ENCODE measurements around the gene CCDC137. TPM values are rescaled to one million over a fixed set of nuclear protein-coding genes. Genes with fewer than 3 reads are reported as not detected.

The CCDC137 gene
- polyA plus RNA-seq, 5 donors = 13.8 to 19.4 (median 14.0) TPM

DNA sequence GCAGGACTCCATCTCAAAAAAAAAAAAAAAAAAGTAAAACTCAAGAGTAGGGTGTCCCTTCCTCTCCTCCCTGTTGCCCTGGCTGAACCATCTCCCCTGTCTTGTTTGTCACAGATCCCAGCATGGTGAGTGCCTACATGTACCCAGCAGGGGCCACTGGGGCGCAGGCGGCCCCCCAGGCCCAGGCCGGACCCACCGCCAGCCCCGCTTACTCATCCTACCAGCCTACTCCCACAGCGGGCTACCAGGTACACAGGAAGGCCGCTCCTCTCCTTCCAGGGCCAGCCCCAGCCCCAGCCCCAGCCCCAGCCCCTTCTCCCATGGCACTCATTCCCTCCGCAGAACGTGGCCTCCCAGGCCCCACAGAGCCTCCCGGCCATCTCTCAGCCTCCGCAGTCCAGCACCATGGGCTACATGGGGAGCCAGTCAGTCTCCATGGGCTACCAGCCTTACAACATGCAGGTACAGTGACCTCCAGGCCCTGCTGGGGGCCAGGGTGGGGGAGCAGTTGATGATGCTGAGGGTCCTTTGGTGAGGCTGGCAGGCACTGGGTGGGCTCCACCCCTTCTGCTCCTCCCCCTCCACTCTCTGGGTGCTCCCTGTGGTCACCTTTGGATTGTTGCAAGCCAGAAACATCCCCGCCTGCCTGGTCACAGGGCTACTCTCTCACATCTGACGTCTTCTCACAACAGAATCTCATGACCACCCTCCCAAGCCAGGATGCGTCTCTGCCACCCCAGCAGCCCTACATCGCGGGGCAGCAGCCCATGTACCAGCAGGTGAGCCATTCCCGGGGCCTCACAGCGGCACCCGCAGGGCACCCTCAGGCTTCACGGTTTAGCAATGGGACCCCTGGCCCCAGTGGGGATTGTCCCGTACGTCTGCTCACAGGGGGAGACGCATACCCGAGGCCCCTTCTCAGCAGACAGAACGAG, 34.1 kb downstream of the CCDC137 start:
- no peak for DNase-seq

DNA sequence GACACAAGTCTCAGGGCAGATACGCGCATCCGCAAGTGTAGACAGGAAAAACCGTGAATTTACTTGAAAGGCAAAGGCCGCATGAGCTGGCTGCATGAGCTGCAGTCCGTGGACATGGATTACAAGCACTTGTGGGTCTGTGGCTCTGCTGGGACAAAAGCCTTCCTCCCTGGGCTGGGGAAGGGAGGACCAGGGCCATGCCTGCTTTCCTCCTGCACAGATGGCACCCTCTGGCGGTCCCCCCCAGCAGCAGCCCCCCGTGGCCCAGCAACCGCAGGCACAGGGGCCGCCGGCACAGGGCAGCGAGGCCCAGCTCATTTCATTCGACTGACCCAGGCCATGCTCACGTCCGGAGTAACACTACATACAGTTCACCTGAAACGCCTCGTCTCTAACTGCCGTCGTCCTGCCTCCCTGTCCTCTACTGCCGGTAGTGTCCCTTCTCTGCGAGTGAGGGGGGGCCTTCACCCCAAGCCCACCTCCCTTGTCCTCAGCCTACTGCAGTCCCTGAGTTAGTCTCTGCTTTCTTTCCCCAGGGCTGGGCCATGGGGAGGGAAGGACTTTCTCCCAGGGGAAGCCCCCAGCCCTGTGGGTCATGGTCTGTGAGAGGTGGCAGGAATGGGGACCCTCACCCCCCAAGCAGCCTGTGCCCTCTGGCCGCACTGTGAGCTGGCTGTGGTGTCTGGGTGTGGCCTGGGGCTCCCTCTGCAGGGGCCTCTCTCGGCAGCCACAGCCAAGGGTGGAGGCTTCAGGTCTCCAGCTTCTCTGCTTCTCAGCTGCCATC, 34.9 kb downstream of the CCDC137 start:
- DNase-seq = no peak

DNA sequence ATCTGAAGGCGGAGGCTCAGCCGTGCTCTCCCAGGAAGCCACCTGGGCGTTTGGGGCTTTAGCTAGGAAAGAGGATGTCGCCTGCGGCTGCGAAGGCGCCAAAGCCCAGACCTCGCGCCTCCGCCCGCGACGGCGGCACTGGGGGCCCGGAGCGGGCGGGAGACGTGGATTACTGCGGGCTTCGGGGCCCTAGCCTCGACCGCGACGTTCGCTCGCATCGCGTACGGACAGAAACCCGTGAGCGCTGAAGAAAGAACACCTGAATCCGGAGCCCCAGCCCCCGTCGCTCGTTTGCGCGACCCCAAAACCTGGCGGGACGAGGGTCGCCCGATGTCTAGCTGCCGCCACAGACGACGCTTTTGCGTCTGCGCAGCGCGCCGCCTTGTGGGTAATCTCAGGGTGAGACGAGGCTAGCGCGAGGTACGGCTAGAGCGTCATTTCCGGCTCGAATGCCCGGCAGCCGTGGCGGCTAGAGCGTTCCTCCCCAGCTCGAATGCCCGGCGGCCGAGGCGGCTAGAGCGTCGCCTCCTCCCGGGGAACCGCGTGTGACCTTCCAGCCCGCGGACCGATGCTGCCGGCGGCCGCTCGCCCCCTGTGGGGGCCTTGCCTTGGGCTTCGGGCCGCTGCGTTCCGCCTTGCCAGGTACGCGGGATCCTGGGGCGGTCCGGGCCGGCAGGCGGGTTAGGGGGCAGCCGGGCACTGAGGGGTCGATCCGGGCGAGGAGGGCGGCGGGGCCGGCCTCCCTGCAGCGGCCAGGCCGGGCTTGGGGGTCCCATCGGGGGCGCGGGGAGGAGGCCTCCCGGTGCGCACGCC, 36.6 kb downstream of the CCDC137 start, which contains the start of gene MRPL12:
Gene MRPL12, plus strand, starts transcription at position 434 of the 813 bp plus-strand sequence. Its CDS starts 135 bp downstream, at position 569.
- DNase-seq = peak; percentile 86 to 88

DNA sequence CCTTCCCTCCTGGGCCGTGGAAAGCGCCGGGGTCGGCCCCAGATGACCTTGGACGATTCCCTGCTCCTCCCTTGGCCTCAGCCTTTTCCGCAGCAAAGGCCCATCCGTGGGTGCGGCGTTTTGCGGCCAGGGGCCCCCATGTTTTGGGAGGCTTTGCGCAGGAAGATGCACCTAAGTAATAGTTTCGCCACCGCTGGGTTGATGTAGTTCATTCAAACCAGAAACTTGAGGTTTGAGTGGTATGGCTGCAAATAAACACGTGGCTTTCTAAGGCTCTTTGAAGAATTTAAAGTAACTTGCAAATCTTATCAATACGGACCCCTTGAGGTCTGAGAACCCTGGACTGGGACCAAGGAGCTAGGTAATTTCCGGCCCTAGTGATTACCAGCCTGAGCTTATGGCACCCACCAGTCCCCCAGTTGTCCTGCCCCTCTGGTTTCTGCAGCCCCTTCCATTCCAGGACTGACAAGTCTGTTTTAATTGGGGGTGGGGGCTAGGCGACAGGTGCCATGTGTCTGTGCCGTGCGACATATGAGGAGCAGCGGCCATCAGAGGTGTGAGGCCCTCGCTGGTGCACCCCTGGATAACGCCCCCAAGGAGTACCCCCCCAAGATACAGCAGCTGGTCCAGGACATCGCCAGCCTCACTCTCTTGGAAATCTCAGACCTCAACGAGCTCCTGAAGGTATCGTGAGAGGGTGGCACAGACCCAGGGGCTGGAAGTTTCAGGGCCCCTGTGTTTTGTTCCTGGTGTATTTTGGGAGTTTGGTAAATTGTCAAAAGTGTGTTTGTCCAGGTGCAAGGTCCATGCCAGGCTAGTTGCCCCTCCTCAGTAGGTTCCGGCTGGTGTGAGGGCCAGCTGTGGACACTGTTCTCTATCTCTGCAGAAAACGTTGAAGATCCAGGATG, 37.5 kb downstream of the CCDC137 start:
- DNase-seq = no peak

DNA sequence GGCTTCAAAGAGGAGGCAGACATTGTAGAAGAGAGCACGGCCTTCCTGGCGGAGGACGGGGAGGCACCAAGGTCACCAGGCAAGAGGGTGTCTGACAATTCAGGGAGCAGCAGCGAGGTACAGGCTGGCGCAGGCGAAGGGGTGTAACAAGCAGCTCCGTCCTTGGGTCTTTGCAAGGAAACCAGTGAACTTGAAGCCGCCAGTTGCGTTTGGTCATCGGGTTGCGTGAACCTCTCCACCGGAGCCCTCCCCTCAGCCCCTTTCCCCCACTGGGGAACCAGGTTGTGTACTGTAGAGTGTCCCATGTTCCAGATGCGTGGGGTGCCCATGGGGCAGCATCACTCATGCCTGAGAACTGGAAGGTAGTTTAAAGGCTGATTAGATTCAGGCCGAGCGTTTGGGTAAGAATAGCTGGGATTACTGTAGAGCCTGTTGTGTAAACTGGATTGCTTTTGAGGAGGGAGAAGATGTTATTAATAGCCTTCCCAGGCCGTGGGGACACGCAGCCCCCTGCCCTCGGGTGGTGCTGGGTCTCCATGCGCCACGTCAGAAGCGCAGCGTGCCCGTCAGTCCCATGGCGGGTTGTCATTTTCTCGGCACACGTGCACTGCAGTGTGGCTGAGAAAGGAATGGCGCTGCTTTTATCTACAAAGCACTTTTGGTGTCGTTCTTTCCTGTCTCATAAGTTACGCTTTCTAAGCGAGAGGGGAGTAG, 39.1 kb downstream of the CCDC137 start:
- no peak for DNase-seq

DNA sequence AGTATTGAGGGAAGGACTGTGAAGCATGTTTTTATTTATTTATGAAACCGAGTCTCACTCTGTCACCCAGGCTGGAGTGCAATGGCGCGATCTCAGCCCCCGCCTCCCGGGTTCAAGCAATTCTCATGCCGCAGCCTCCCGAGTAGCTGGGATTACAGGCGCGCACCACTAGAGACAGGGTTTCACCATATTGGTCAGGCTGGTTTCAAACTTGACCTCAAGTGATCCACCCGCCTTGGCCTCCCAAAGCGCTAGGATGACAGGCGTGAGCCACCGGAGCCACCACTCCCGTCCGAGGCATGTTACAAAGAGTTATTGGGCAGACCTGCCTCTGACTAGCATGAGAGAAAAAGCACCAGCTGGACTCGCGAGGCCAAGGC, 39.7 kb downstream of the CCDC137 start:
- no peak for DNase-seq

DNA sequence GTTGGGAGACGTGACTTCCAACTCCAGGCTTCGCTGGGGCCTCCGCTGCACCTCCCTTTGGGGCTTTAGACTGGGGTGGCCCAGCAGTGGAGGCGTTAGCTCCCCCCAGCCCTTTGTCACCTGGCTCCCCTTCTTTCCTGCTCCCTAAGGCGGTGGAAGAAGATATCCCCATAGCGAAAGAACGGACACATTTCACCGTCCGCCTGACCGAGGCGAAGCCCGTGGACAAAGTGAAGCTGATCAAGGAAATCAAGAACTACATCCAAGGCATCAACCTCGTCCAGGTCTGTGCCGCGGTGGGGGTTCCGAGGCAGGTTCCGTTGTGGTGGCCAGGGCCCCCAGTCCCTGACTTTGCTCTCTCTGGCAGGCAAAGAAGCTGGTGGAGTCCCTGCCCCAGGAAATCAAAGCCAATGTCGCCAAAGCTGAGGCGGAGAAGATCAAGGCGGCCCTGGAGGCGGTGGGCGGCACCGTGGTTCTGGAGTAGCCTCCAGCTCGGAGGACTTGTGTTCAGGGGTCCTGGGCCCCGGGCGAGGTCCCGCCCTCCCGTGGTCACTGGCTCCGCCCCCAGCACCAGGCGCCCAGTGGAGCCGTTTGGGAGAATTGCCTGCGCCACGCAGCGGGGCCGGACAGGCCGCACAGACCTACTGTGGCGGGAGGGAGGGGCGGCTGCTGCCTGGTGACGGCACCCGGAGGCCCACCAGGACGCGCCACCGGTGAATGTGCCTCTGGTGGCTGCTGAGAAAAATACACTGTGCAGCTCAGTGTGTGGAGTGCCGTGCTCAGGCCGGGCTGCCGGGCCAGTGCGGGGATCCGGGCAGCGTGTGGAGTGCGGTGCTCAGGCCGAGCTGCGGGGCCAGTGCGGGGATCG, 40.5 kb downstream of the CCDC137 start:
- DNase-seq = no peak

DNA sequence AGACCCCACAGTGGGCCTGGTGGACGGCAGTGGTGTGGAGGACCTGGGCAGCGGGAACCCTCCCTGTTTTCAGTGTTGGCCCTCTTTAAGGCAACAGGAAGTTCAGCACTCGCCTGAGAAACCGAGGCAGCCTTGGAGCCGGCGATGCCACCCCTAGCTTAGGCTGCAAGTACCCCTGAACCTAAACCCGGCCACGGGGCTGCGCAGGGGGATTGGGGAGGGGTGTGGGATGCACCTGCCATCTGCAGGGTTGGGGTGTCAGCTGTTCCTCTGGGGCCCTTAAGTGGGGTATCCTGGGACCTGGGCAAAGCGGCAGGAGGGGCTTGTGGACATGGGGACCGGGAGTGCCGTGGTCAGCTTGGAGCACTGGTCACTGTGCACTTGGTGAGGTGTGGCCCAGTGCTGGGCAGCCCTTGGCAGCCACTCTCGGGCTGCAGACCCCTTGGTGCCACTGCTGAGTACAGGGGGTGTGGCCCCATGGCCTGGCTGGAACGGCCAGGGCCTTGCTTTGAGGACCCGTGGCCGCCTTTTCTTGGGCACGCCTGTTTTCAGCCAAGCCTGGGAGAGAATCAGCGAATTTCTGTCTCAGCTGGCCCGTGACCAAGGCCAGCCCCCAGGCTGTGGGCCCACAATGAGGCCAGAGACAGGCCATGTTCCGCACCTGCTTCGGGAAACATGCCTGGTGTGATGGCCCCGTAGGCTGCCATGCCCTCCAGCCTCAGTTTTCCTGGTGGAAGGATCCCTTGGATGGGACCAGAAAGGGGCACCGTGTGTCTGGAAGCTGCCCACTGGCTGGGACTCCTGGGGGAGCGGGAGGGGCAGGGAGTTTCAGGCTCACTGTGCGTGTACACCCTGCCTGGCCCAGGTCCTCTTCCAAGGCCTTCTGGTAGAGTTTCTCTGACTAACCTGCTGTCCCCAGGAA, 41.4 kb downstream of the CCDC137 start:
- no peak for DNase-seq

DNA sequence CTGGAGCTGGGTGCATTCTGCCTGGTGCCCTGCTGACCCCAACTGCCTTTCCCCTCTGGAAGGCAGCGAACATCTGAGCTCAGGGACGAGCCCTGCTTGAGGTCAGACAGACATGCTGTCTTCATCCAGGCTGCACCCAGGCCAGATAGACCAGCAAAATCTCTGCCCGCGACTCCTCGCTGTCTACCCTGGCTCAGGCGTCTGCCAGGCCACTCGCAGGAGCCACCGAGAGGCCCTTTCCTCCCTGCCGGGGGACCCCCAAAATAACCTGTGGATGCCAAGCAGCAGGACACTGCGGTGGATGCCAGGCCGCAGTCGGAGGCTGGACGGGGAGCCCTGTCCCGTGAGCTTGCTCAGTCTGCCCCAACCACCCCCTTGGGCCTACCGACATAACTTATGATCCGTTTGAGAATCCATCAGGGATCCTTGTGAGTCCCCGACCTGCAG, 42.2 kb downstream of the CCDC137 start:
- no peak for DNase-seq

DNA sequence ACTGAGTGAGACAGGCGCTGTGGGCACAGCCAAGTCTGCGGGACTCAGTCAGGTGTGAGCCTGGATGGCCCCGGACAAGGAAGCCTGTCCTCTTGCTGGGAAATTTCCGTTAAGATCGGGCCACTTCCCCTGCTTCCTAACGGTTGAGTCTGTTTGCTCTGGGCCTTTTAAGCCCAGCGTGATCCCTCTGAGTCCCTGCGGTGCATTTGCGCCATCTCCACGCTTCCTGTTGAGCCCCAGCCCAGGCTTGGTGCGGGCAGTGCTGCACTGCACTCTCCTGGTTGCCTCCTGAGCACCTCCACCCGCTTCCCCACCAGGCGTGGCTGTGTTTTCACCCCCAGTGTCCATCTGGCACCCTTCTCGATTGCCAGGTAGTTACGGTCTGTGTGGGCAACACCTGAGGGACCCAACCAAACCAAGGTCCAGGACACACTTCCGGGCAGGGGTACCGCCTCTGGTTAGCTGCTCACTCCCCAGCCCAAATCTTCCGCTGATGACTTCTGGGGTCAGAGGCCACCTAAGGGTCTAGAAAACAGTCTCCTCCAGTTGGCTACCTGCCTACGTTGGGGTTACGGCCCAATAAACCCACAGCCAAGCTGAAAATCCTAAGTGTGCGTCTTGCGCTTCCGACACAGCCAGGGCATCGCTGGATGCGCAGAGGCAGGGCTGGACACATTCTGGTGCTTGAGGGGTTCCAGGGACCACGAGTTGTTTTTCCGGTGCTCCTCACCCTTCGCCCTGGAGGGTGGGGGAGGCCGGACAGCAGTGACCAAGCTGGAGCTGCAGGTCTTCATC, 44.2 kb downstream of the CCDC137 start:
- DNase-seq = no peak

DNA sequence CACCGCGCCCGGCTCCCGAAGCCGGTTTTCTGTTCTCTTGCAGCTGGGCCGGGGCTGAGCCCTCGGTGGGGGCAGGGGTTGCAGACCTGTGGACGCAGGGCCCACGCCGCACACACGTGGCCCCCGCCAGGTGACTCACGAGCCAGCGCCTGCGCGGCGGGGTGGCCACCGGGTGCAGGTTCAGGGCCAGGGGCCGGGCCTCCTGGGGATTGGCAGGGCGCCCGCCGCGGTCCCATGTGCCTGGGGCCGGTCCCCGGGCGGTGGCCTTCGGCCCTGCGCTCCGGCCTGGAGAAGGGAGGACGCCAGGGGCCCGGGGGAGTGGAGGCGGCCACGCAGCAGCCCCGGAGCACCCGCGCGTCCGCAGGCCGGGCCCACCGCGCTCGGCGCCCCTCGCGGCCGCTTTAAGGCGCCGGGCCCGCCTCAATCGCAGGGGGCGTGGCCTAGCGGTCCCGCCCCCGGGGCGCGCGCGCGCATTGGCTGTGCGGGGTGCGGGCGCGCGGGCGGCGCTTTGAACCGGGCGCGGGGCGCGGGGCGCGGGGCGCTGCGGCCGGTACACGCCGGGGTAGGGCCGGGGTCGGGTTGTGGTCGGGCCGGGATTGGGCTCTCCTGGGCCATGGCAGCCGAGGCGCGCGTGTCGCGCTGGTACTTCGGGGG, 45.4 kb downstream of the CCDC137 start, which contains the start of gene SLC25A10:
Gene SLC25A10, plus strand, starts transcription at position 471 of the 654 bp plus-strand sequence. Its CDS starts 143 bp downstream, at position 614.
- DNase-seq = peak; percentile 68 to 70

DNA sequence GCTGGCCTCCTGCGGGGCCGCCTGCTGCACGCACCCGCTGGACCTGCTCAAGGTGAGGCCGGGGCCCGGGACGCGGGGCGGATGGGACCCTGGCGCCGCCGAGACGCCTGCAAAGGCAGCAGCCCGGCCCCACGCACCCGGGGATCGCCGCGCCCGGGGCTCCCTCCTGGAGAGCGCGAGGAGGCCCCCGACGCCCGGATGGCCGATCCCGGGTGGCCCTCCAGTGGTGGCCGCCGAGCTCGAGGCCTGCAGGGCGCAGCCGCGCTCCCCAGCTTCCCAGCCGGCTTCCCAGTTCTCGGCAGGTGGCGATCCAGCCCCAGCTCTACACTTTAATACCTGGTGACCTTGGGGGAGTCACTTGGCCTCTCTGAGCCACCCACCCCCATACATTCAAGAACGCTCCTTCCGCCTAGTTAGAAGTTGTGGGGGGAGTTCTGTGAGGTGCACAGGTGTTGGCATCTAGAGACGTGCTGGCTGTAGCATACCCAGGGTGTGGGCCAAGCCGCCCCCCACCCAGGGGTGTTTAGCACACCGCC, 46.0 kb downstream of the CCDC137 start:
- DNase-seq = no peak

DNA sequence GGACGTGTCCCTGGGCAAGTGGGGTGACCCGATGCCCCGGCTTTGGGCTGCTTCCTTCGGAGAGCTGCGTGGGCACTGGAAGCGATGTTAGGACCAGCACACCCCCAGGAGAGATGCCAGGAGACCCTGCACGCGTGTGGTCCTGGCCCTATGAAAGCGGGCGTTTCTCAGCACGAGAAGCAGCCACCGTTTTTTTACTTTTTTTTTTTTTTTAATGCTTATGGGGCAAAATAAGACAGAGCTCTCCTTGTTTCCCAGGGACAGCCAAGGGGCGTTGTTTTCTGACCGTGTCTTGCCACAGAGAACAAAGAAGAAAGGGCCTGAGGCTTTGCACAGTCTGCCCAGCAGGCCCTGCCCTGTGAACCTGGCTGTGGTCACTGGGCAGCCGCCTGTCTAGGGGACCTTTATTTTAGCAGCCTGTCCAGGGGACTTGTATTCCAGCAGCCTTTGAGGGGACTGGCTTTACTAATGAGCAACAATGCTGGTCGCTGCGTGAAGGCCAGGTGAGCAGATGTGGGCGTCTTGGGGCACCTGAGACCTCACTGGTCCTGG, 46.5 kb downstream of the CCDC137 start:
- no peak for DNase-seq

DNA sequence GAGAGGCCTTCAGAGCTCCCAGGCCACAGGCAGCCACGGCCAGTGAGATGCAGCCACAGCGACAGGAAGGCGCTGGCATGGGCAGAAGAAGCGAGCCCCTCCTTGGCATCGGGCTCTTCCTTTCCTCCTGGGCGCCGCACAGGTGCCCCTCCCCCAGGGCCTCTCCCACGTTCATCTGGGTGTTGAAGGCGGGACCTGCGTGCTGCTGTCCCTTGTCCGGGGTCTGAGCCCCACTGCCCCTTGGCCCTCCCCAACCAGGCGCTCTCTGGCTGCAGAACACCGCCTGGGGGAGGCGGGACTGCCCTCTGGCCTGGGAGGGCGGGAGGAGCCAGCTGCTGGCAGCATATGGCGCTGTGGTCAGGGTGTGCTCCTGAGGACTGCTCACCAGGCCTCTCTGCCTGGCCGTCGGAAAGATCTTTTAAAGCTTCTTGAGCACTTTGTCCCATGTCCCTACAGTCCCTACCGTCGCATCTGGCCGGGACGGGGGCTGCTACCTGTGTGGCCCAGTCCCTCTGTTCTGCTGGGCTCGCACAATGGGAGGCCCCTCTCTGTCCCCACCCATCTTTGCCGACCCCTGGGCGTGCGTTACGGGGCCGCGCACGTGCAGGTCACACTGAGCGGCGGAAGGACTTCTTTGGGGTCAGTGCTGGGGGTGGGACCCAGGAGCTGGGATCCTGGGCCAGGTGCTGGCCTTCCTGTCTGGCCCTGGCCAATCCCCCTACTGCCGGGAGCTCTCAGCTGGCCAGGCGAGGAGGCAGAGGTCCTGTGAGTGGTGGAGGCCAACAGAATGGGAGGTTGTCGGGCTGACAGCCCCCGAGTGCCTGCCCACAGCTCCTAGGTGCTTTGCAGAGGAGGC, 47.2 kb downstream of the CCDC137 start:
- DNase-seq = no peak

Measured in right lung (tissue), 5 donors.